Measurements from ENCODE around the gene RIN3. TPM values are rescaled to one million over a fixed set of nuclear protein-coding genes. Genes with fewer than 3 reads are reported as not detected.

The RIN3 gene
- total RNA-seq, 1 donor from 2014 or later = 2.9 TPM

GRCh38 chr14:92601757-92602417 lies 88.3 kb downstream of the RIN3 start:
- DNase-seq (ENCODE audit: low read depth) (no peak), FAIRE-seq (no peak)
- Histone ChIP-seq H3K4me3 (ENCODE audit: low read depth, low read length) (no peak overlapping the region), H3K36me3 (ENCODE audit: control insufficient read depth, insufficient read depth, low read length) (no peaks in the 10 kb centered on the region), H3K27me3 (ENCODE audit: control insufficient read depth, insufficient read depth, low read length) (no peaks in the 10 kb centered on the region)
- TF ChIP-seq CTCF (IDR thresholded peaks at IDR 0.05; ENCODE audit: insufficient read depth, low read length, severe bottlenecking) = no peak

- Histone ChIP-seq H3K4me3 (ENCODE audit: low read depth, low read length) (no peak overlapping the region), H3K36me3 (ENCODE audit: control insufficient read depth, insufficient read depth, low read length) (no peaks in the 10 kb centered on the region), H3K27me3 (ENCODE audit: control insufficient read depth, insufficient read depth, low read length) (no peaks in the 10 kb centered on the region)
- TF ChIP-seq CTCF (IDR thresholded peaks at IDR 0.05; ENCODE audit: insufficient read depth, low read length, severe bottlenecking) = peak; percentile 78
- FAIRE-seq (peak; percentile 83), DNase-seq (ENCODE audit: low read depth) (peak; percentile 29)
Measured at GRCh38 chr14:92603309-92604242, 90.0 kb downstream of the RIN3 start.

- no peak for FAIRE-seq
- Histone ChIP-seq H3K27me3 (ENCODE audit: control insufficient read depth, insufficient read depth, low read length) (no peaks in the 10 kb centered on the region), H3K36me3 (ENCODE audit: control insufficient read depth, insufficient read depth, low read length) (no peaks in the 10 kb centered on the region), H3K4me3 (ENCODE audit: low read depth, low read length) (no peak overlapping the region)
- DNase-seq (ENCODE audit: low read depth) = no peak
- TF ChIP-seq CTCF (IDR thresholded peaks at IDR 0.05; ENCODE audit: insufficient read depth, low read length, severe bottlenecking) = no peak
Measured at GRCh38 chr14:92605274-92605940, 91.8 kb downstream of the RIN3 start.

GRCh38 chr14:92607251-92607650 lies 93.7 kb downstream of the RIN3 start:
- Histone ChIP-seq H3K36me3 (ENCODE audit: control insufficient read depth, insufficient read depth, low read length) (no peaks in the 10 kb centered on the region), H3K27me3 (ENCODE audit: control insufficient read depth, insufficient read depth, low read length) (no peaks in the 10 kb centered on the region), H3K4me3 (ENCODE audit: low read depth, low read length) (no peak overlapping the region)
- DNase-seq (ENCODE audit: low read depth) (no peak), FAIRE-seq (no peak)
- TF ChIP-seq CTCF (IDR thresholded peaks at IDR 0.05; ENCODE audit: insufficient read depth, low read length, severe bottlenecking) = no peak

- no peaks in the 10 kb centered on the region for H3K27me3 ChIP-seq (ENCODE audit: control insufficient read depth, insufficient read depth, low read length)
- TF ChIP-seq CTCF (IDR thresholded peaks at IDR 0.05; ENCODE audit: insufficient read depth, low read length, severe bottlenecking) = no peak
- FAIRE-seq (no peak), DNase-seq (ENCODE audit: low read depth) (peak; percentile 58)
- H3K36me3 ChIP-seq (ENCODE audit: control insufficient read depth, insufficient read depth, low read length) = no peaks in the 10 kb centered on the region
- H3K4me3 ChIP-seq (ENCODE audit: low read depth, low read length) = no peak overlapping the region
Measured at GRCh38 chr14:92607702-92608429, 94.3 kb downstream of the RIN3 start.
